HPDE6-E6E7 (cell line): Measurements from ENCODE around the gene TMEM272.

Source experiments
- DNase-seq: peaks from one replicate; pipeline ENCODE4 v3.0.0; 2011; ENCODE audit warnings: missing footprints; ENCODE audit errors: extremely low spot score

Gene TMEM272, protein sequence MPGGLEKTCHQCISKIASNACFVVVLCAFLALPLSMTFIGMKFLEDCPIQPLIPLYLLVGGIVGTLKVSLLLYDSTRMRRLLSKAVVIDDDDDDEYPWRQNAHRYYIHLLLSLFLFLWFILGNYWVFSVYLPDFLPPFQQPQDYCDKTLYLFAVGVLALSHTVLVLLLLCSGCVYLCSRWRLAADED

DNA sequence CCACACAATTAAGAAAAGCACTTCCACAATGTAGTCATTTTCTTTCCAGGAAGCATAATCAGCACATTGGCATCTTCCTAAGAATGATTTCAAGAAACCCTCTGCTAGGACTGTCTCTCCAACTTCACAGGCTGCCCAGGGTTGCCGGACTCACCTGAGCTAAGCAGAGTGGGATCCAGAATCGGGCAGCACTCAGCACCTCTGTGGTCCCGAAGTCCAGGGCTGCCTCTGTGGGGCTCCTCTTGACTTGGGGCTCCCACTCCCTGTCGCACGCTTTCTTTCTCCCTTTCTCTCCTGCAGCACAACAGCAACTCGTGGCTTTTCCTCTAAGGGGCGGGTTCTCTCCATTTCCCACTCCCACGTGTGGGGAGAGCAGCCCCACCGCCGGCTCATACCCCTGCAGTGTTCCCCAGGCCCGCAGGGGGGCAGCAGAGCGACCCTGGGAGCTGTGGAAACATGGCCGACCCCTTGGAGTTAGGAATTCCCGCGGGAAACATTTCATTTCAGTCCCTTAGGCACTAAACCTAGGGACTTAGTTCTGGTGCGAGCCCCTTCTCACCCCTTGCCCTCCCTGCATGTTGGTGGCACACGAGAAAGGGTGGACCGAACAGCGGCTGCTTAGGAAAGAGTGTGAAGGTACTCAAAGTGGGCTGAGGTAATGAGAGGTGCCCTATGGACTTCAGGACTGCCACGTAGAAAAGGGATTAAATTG is at the start of gene TMEM272:
TMEM272 (minus strand) TSS at position 316 of the 712 bp plus-strand sequence. CDS start 6,647 bp downstream, outside the sequence.
- DNase-seq = no peak

- DNase-seq = no peak
Measured at GRCh38 chr13:51894239-51894638, 49.3 kb upstream of the TMEM272 start.

DNA sequence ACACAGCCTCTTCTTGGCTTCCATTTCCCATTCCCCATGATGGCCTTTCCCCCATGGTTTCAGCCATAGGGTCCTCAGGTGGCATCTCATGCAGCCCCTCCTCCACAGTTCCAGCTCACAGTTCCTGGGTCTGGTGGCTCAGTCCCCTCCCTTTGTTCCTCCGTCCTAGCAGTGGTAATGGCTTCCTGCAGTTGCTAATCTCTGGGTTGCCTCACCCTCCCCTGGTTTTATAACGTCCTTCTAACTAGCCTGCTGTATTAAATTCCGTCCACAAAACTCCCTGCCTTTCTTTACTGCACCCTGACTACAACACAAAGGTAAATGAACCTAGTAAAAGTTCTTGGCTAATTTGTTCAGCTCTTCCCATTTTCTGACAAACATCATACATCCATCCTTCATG is 47.7 kb upstream of the TMEM272 start:
- no peak for DNase-seq

DNA sequence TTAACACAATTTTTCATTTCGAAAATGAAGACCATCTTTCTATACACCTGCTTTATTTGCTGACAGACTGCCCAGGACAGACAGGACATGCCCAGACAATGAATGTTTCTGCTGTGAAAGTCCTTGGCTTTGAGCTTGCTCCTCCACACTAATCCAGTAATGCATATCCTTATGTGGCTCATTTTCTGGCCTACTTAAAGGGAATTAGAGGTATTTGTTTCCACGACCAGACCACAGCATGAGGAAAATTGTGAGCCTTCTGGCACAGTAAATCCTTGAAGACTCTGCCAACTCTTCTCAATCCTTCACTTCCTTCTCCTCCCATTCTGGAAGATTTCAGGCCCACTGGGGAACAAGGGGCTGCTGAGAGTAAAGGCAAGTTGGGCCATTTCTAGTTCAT is 42.5 kb upstream of the TMEM272 start:
- no peak for DNase-seq

- no peak for DNase-seq
Measured at GRCh38 chr13:51885651-51886050, 40.7 kb upstream of the TMEM272 start.

DNA sequence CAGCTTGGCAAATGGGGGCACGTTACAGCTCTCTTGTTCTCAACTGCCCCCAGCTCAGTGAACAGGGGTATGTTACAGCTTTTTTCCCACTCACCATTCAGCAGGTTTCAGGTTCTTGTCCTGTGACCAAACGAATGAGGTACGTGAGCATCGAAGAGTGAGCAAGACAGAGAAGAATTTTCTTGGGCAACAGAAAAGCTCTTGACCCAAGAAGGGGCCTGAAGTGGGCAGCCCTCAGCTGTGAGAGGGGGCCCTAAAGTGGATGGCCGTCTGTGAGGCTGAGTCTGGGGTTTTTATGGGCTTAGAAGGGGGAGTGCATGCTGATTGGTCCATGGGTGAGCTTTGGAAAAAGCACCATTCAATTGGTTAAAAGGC is 38.2 kb upstream of the TMEM272 start:
- no peak for DNase-seq

DNA sequence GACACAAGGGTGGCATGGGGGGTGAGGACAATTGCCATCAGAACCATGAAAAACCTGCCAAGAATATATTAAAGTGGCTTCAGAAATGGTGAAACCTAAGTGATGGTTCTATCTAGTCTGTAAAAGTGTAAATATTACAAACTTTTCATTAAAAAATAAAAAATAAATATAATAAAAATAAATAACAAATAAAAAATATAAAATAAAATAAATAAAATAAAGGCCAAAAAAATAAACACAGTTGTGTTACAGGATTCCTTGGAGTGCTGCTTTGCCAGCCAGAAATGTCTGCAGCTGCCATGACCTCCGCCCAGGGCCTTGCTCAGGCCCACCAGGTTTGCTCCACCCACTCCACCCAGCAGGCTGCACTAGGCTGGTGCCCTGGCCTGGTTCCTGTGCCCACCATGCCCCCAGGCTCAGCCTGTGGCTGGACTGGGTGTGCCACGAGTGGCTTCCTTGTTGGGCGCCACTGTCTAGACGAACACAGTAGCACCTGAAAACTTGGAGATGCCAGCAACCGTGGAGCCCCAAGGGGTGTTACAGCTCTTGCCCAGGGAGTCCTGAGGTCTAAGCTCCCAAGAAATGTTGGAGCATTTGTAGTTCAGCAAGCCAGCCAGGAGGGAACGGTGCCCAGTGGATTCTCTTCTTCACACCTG is 37.7 kb upstream of the TMEM272 start:
- no peak for DNase-seq

- no peak for DNase-seq
Measured at GRCh38 chr13:51881296-51881695, 36.3 kb upstream of the TMEM272 start.

DNA sequence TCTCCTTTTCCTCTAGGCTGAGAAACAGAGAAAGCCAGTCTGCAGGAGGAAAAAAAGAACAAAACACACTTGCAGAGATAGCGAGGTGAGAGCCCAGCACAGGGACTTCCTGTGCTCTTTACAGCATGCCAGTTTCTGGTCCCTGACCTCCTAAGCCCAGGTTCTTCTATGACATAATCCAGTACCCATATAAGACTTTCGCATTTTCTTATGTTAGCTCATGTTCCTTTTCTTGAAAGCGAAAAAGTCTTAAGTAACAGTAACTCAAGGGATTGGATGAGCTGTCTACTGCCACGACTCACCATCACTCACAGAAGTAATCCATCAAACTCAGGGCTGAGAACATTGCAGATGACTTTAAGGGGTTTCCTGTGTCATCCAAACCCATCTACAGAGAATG is 34.2 kb upstream of the TMEM272 start:
- DNase-seq = no peak

DNA sequence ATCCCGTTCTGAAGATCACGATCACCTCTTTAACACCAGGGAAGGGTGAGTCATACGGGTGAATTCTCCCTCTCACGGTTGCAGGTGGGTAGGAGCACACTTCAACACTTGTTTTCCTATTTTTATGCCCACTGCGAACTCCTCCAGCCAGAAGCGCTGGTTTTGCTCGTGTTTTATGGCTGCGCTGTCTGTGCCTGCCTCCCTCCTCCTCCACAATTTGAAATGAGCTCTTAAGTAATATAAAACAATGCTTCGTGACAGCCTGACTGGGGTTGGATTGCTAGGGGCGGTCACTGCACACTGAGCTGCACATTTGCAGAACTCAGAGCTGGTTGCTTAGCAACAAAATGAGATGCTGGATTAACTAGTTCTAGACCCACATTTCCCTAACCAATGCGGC is 29.7 kb upstream of the TMEM272 start:
- DNase-seq = no peak

GRCh38 chr13:51873837-51874236 is 28.9 kb upstream of the TMEM272 start:
- no peak for DNase-seq

GRCh38 chr13:51873117-51873798 is 28.3 kb upstream of the TMEM272 start:
- no peak for DNase-seq

DNA sequence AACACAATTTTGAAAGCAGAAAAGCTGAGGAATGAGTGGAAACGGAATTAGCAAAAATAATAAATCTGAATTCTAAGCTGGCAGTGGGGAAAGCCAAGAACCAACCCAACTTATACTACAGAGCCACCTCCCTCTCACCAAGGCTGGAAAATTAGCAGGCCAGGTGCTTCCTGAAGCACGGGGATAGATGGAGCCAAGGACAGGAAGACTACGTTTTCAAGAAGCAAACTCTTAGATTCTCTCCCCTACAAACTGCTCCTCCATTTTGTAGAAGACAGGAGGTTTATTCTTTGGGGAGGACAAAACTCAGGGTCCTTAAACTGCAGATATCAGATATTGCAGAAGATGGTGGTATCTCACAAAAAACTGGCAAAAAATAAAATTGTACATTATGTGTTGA is 25.6 kb upstream of the TMEM272 start:
- DNase-seq = no peak

DNA sequence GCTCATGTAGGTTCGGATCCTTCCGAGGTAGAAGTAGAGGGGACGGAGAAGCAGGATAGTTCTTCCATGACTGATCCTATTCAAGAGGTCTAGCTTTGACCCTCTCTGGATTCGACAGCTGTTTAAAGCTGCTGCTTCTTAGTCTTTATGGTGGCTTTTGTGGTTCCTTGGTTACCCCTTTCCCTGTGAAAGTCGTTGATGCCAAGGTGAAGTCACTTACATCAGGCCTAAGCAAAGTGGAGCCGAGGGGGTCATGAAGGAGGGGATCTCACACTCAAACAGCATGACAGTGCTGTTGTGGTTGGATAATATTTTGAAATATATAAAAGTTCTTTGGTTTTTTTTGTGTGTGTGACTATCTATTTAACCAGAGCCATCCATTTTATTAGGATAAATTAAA is 24.9 kb upstream of the TMEM272 start:
- no peak for DNase-seq

GRCh38 chr13:51867062-51867461 is 22.1 kb upstream of the TMEM272 start:
- no peak for DNase-seq

GRCh38 chr13:51865838-51866237 is 20.9 kb upstream of the TMEM272 start:
- no peak for DNase-seq

DNA sequence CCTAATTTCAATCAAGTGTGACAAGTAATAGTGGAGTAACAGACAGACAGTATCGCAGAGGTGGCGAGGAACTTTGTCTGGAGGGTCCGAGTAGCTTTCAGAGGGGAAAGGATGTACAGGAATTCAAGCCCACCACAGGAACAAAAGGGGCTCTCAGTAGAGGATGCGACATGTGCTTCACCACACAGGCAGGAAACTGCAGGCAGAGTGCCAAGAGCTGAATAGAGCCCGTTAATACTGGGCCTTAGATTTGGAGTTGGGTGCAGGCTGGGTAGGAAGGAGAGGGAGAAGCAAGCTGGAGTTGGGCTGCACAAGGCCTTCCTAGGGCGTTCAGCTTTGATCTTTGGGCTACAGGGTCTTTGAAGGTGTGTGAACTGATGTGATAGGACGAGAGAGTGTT is 18.0 kb upstream of the TMEM272 start:
- DNase-seq = no peak

GRCh38 chr13:51861723-51862300 is 16.8 kb upstream of the TMEM272 start, which contains the start of gene CCDC70:
TSS of gene CCDC70 (plus strand) at chr13:51861969. CDS start at chr13:51865412, 3,443 bp downstream.
- DNase-seq = peak; percentile 29

- no peak for DNase-seq
Measured at GRCh38 chr13:51858433-51859247, 13.7 kb upstream of the TMEM272 start.

GRCh38 chr13:51856998-51857397 is 12.0 kb upstream of the TMEM272 start:
- DNase-seq = no peak

DNA sequence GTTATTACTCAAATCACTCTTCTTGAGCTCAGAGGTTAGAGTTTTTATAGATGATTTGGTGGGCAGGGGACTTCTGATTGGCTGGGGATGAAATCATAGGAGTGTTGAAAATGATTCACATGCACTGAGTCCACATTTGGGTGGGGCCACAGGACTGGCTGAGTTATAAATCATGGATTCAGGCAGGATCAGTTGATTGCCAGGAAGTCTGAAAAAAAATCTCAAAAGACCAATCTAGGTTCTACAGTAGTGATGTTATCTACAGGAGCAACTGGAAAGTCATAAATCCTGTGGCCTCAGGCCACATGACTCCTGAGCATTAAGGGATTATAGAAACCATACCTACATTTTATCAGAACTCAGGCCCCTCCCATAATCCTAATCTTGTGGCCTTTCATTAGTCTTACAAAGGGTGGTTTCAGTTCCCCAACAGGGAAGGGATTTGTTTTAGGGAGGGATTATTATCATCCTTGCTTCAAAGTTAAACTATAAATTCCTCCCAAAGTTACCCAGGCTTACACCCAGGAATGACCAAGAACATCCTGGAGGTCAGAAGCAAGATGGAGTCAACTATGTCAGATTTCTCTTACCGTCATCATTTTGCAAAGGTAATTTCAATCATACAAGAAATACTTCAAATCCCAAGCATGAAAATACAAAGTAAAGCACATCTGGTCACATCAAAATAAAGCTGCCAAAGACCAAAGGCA is 11.2 kb upstream of the TMEM272 start:
- no peak for DNase-seq
